Stomach (tissue), 4 donors: ENCODE data around the gene CLASP2.

Source experiments
- EP300 ChIP-seq: sonication (generic); formaldehyde crosslinking; IDR thresholded peaks from one replicate; pipeline ENCODE4 v1.6.1; 2017; ENCODE audit warnings: antibody characterized with exemption
- TF ChIP-seq, protein P1 (sequence below), 7 experiments: fragments of 450-650 bp in 4 of 7; fragments of 200-600 bp in 3 of 7; sonication (generic) in 3 of 7; IDR thresholded peaks; one replicate each; pipeline ENCODE4 v1.5.1; 2016 to 2019; ENCODE audit warnings: antibody characterized with exemption in 7 of 7, control low read depth in 2 of 7, mild to moderate bottlenecking in 1 of 7

DNA sequence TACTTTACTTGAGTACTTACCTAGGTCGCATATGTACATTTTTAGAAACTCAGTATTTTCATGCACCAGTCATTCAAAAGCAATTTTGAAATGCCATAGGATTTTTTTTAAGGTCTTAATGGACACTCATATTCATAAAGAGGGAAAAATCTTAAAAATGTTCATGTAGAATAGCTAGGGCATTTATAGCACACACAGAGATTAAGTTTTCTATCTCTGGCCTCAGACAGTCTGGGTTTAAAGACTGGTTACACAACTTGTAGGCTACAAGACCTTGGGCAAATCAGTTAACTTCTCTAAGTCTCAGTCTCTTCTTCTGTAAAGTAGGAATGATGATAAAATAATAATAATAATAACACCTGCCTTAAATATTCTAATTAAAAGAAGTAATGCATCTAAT, 229.4 kb downstream of the CLASP2 start:
- TF ChIP-seq, protein P1, sequence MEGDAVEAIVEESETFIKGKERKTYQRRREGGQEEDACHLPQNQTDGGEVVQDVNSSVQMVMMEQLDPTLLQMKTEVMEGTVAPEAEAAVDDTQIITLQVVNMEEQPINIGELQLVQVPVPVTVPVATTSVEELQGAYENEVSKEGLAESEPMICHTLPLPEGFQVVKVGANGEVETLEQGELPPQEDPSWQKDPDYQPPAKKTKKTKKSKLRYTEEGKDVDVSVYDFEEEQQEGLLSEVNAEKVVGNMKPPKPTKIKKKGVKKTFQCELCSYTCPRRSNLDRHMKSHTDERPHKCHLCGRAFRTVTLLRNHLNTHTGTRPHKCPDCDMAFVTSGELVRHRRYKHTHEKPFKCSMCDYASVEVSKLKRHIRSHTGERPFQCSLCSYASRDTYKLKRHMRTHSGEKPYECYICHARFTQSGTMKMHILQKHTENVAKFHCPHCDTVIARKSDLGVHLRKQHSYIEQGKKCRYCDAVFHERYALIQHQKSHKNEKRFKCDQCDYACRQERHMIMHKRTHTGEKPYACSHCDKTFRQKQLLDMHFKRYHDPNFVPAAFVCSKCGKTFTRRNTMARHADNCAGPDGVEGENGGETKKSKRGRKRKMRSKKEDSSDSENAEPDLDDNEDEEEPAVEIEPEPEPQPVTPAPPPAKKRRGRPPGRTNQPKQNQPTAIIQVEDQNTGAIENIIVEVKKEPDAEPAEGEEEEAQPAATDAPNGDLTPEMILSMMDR (IDR thresholded peaks at IDR 0.05) = no peak
- no peak for TF ChIP-seq EP300
